ENCODE results near the gene ARID4B. TPM values are rescaled to one million over a fixed set of nuclear protein-coding genes. Genes with fewer than 3 reads are reported as not detected.

Gene ARID4B
- polyA plus RNA-seq, 1 donor from 2014 or later = 49.3 TPM

GRCh38 chr1:235157150-235157549 lies 170.8 kb downstream of the ARID4B start:
- H3K27ac ChIP-seq (ENCODE audit: low read length) = no peak overlapping the region
- no peaks in the 10 kb centered on the region for H3K9me3 ChIP-seq (ENCODE audit: low read length)
- no peaks in the 10 kb centered on the region for H3K27me3 ChIP-seq (ENCODE audit: insufficient read depth, low read depth, low read length)
- no peaks in the 10 kb centered on the region for H3F3A ChIP-seq (ENCODE audit: insufficient read depth, low read length, poor library complexity, severe bottlenecking)
- no peak for TF ChIP-seq TAF1 (IDR thresholded peaks at IDR 0.05; ENCODE audit: low read depth)
- TF ChIP-seq RAD21 (conservative IDR thresholded peaks at IDR 0.05) = no peak
- TF ChIP-seq EZH2 (IDR thresholded peaks at IDR 0.05; ENCODE audit: borderline replicate concordance, insufficient read depth, low read length, poor library complexity, severe bottlenecking) = no peak
- TF ChIP-seq POLR2AphosphoS5 (IDR thresholded peaks at IDR 0.05) = no peak
- TF ChIP-seq SMC3 (conservative IDR thresholded peaks at IDR 0.05; ENCODE audit: poor library complexity) = no peak
- TF ChIP-seq CTCF (IDR thresholded peaks at IDR 0.05; ENCODE audit: poor library complexity, severe bottlenecking) = no peak
- TF ChIP-seq REST (IDR thresholded peaks at IDR 0.05; ENCODE audit: borderline replicate concordance) = no peak
- no peak for TF ChIP-seq EP300 (conservative IDR thresholded peaks at IDR 0.05; ENCODE audit: poor library complexity, severe bottlenecking)
- TF ChIP-seq MXI1 (conservative IDR thresholded peaks at IDR 0.05; ENCODE audit: poor library complexity, severe bottlenecking) = no peak
- no peak overlapping the region for H3K4me2 ChIP-seq (ENCODE audit: low read length)
- no peak overlapping the region for H2AFZ ChIP-seq (ENCODE audit: low read depth, low read length)
- H4K20me1 ChIP-seq (ENCODE audit: insufficient read depth) = no peaks in the 10 kb centered on the region
- H3K36me3 ChIP-seq (ENCODE audit: insufficient read depth, low read length) = no peaks in the 10 kb centered on the region
- no peaks in the 10 kb centered on the region for H3K9me2 ChIP-seq (ENCODE audit: insufficient read depth, low read length)
- H3K79me2 ChIP-seq (replicated peaks; ENCODE audit: insufficient read depth, low read length) = peaks cover 12% of the 10 kb centered on the region
- no peak overlapping the region for H3K4me3 ChIP-seq (ENCODE audit: low read length)
- no peak overlapping the region for H3K9ac ChIP-seq (ENCODE audit: low read length)

GRCh38 chr1:235156740-235157139 lies 171.2 kb downstream of the ARID4B start:
- H3F3A ChIP-seq (ENCODE audit: insufficient read depth, low read length, poor library complexity, severe bottlenecking) = no peaks in the 10 kb centered on the region
- H2AFZ ChIP-seq (ENCODE audit: low read depth, low read length) = no peak overlapping the region
- no peak overlapping the region for H3K9ac ChIP-seq (ENCODE audit: low read length)
- H3K79me2 ChIP-seq (replicated peaks; ENCODE audit: insufficient read depth, low read length) = peaks cover 12% of the 10 kb centered on the region
- H4K20me1 ChIP-seq (ENCODE audit: insufficient read depth) = no peaks in the 10 kb centered on the region
- no peak for TF ChIP-seq MXI1 (conservative IDR thresholded peaks at IDR 0.05; ENCODE audit: poor library complexity, severe bottlenecking)
- TF ChIP-seq CTCF (IDR thresholded peaks at IDR 0.05; ENCODE audit: poor library complexity, severe bottlenecking) = no peak
- TF ChIP-seq EZH2 (IDR thresholded peaks at IDR 0.05; ENCODE audit: borderline replicate concordance, insufficient read depth, low read length, poor library complexity, severe bottlenecking) = no peak
- no peak for TF ChIP-seq SMC3 (conservative IDR thresholded peaks at IDR 0.05; ENCODE audit: poor library complexity)
- no peak for TF ChIP-seq RAD21 (conservative IDR thresholded peaks at IDR 0.05)
- no peak for TF ChIP-seq POLR2AphosphoS5 (IDR thresholded peaks at IDR 0.05)
- TF ChIP-seq TAF1 (IDR thresholded peaks at IDR 0.05; ENCODE audit: low read depth) = no peak
- TF ChIP-seq REST (IDR thresholded peaks at IDR 0.05; ENCODE audit: borderline replicate concordance) = no peak
- no peak for TF ChIP-seq EP300 (conservative IDR thresholded peaks at IDR 0.05; ENCODE audit: poor library complexity, severe bottlenecking)
- no peaks in the 10 kb centered on the region for H3K9me2 ChIP-seq (ENCODE audit: insufficient read depth, low read length)
- H3K4me3 ChIP-seq (ENCODE audit: low read length) = no peak overlapping the region
- H3K36me3 ChIP-seq (ENCODE audit: insufficient read depth, low read length) = no peaks in the 10 kb centered on the region
- no peaks in the 10 kb centered on the region for H3K27me3 ChIP-seq (ENCODE audit: insufficient read depth, low read depth, low read length)
- H3K27ac ChIP-seq (ENCODE audit: low read length) = no peak overlapping the region
- H3K4me2 ChIP-seq (ENCODE audit: low read length) = no peak overlapping the region
- no peaks in the 10 kb centered on the region for H3K9me3 ChIP-seq (ENCODE audit: low read length)

Measured in neural cell (in vitro differentiated cells).